Inflammatory macrophage treated with lipopolysaccharide for 4 hours (primary cell): ENCODE measurements around the gene CHPT1.

Experiments used
- DNase-seq: peaks from one replicate; pipeline ENCODE4 v3.0.0-alpha.2; 2020

CHPT1 gene

GRCh38 chr12:101686176-101686575 lies 11.3 kb upstream of the CHPT1 start:
- DNase-seq: no peak

- no peak for DNase-seq
These were observed 6.8 kb upstream of the CHPT1 start for GRCh38 chr12:101690544-101691098.

GRCh38 chr12:101691503-101692096 lies 5.8 kb upstream of the CHPT1 start:
- DNase-seq: no peak

- no peak for DNase-seq
These were observed 3.1 kb upstream of the CHPT1 start for GRCh38 chr12:101694297-101694848.

GRCh38 chr12:101694986-101695385 lies 2.5 kb upstream of the CHPT1 start:
- no peak for DNase-seq

GRCh38 chr12:101695706-101696105 lies 1.7 kb upstream of the CHPT1 start:
- no peak for DNase-seq

GRCh38 chr12:101696251-101697196 lies 916 bp upstream of the CHPT1 start:
- peak; percentile 53 for DNase-seq

GRCh38 chr12:101697930-101698799 lies 725 bp downstream of the CHPT1 start:
- peak; percentile 26 for DNase-seq

GRCh38 chr12:101698800-101699347 lies 1.4 kb downstream of the CHPT1 start:
- no peak for DNase-seq

- no peak for DNase-seq
These were observed 2.9 kb downstream of the CHPT1 start for GRCh38 chr12:101700299-101700820.

- no peak for DNase-seq
These were observed 6.0 kb downstream of the CHPT1 start for GRCh38 chr12:101703487-101703886.

- no peak for DNase-seq
These were observed 9.0 kb downstream of the CHPT1 start for GRCh38 chr12:101706403-101706802.

GRCh38 chr12:101707131-101707782 lies 9.8 kb downstream of the CHPT1 start:
- no peak for DNase-seq

- no peak for DNase-seq
These were observed 12.8 kb downstream of the CHPT1 start for GRCh38 chr12:101710288-101710687.

GRCh38 chr12:101713059-101713682 lies 15.7 kb downstream of the CHPT1 start:
- no peak for DNase-seq

GRCh38 chr12:101713930-101714329 lies 16.5 kb downstream of the CHPT1 start:
- DNase-seq: no peak

- DNase-seq: peak; percentile 35
These were observed 17.5 kb downstream of the CHPT1 start for GRCh38 chr12:101714877-101715444.

- DNase-seq: no peak
These were observed 22.1 kb downstream of the CHPT1 start for GRCh38 chr12:101719566-101719965.

- no peak for DNase-seq
These were observed 22.7 kb downstream of the CHPT1 start for GRCh38 chr12:101720118-101720517.

GRCh38 chr12:101722392-101722791 lies 25.0 kb downstream of the CHPT1 start:
- no peak for DNase-seq

- DNase-seq: no peak
These were observed 29.7 kb downstream of the CHPT1 start for GRCh38 chr12:101727098-101727497.
